ENCODE measurements around the gene SEC24B.
"Not testable (repeated sequence)": the region's sequence is repeated elsewhere in the genome, so short reads cannot be mapped to it uniquely, and the experiment has no call there.

SEC24B gene

GRCh38 chr4:109434007-109434971 is 674 bp downstream of the SEC24B start:
- DNase-seq, result peak in 1 of 2 experiments; percentile 74

- DNase-seq, result no peak
Measured at GRCh38 chr4:109435635-109436034, 2.0 kb downstream of the SEC24B start.

- no peak for DNase-seq
Measured at GRCh38 chr4:109436504-109436903, 2.9 kb downstream of the SEC24B start.

GRCh38 chr4:109440948-109441347 is 7.3 kb downstream of the SEC24B start:
- DNase-seq, result no peak

- no peak for DNase-seq
Measured at GRCh38 chr4:109441862-109442458, 8.3 kb downstream of the SEC24B start.

- DNase-seq, result no peak
Measured at GRCh38 chr4:109444182-109444844, 10.7 kb downstream of the SEC24B start.

- no peak for DNase-seq
Measured at GRCh38 chr4:109447278-109447677, 13.7 kb downstream of the SEC24B start.

GRCh38 chr4:109451544-109452273 is 18.1 kb downstream of the SEC24B start:
- DNase-seq, result no peak

GRCh38 chr4:109453110-109453509 is 19.5 kb downstream of the SEC24B start:
- not testable (repeated sequence) for DNase-seq

GRCh38 chr4:109462297-109462696 is 28.7 kb downstream of the SEC24B start:
- no peak for DNase-seq

- DNase-seq, result no peak
Measured at GRCh38 chr4:109462802-109463201, 29.2 kb downstream of the SEC24B start.

GRCh38 chr4:109465069-109465468 is 31.5 kb downstream of the SEC24B start:
- DNase-seq, result no peak

- no peak for DNase-seq
Measured at GRCh38 chr4:109469915-109470314, 36.3 kb downstream of the SEC24B start.

- no peak for DNase-seq
Measured at GRCh38 chr4:109472343-109472761, 38.7 kb downstream of the SEC24B start.

- DNase-seq, result no peak
Measured at GRCh38 chr4:109473824-109474223, 40.2 kb downstream of the SEC24B start.

GRCh38 chr4:109486007-109486406 is 52.4 kb downstream of the SEC24B start:
- no peak for DNase-seq

- no peak for DNase-seq
Measured at GRCh38 chr4:109494563-109494962, 60.9 kb downstream of the SEC24B start.

- peak in 1 of 2 experiments; percentile 2 for DNase-seq
Measured at GRCh38 chr4:109495514-109495913, 61.9 kb downstream of the SEC24B start.

GRCh38 chr4:109496875-109497274 is 63.3 kb downstream of the SEC24B start:
- no peak for DNase-seq

GRCh38 chr4:109497511-109497910 is 63.9 kb downstream of the SEC24B start:
- no peak for DNase-seq

GRCh38 chr4:109499513-109499912 is 65.9 kb downstream of the SEC24B start:
- no peak for DNase-seq

- DNase-seq, result no peak
Measured at GRCh38 chr4:109506890-109507289, 73.3 kb downstream of the SEC24B start.

GRCh38 chr4:109510687-109511086 is 77.1 kb downstream of the SEC24B start:
- no peak for DNase-seq

Data from NCI-H526 (cell line).